Activated CD8-positive, alpha-beta memory T cell treated with anti-CD3 and anti-CD28 coated beads, Interleukin-2, amount 10 ng/mL, durations not matched to agents 7 days and 5 days (primary cell): ENCODE data around the gene CLCN2. TPM values are rescaled to one million over a fixed set of nuclear protein-coding genes. Genes with fewer than 3 reads are reported as not detected.

Experiments
- ATAC-seq: fragments of 150-1000 bp; cut with Tn5 transposase; one replicate; pipeline ENCODE4 v1.10.0; 2021; ENCODE audit warnings: moderate library complexity
- CTCF ChIA-PET: fragments of 350-600 bp; sonication (Branson Sonifier 250); formaldehyde crosslinking; loops from one replicate; lab custom pipeline; 2021; ENCODE audit warnings: antibody characterized with exemption; lab: Charles Lee
- DNase-seq: peaks from one replicate; pipeline ENCODE4 v3.0.0-alpha.2; 2020
- H3K27ac Mint-ChIP-seq: one replicate; pipeline ENCODE4 v1.8.0; 2021; ENCODE audit warnings: mild to moderate bottlenecking, mixed read lengths
- H3K27me3 Mint-ChIP-seq: one replicate; pipeline ENCODE4 v1.8.0; 2021; ENCODE audit warnings: mixed read lengths
- H3K36me3 Mint-ChIP-seq: one replicate; pipeline ENCODE4 v1.8.0; 2021; ENCODE audit warnings: mild to moderate bottlenecking, mixed read lengths
- H3K4me1 Mint-ChIP-seq: one replicate; pipeline ENCODE4 v1.8.0; 2021; ENCODE audit warnings: mixed read lengths
- H3K4me3 Mint-ChIP-seq: one replicate; pipeline ENCODE4 v1.8.0; 2021; ENCODE audit warnings: mild to moderate bottlenecking, moderate library complexity, mixed read lengths
- H3K9me3 Mint-ChIP-seq: one replicate; pipeline ENCODE4 v1.8.0; 2022; ENCODE audit warnings: low read depth, mixed read lengths
- total RNA-seq, 2 experiments: library from RNA; stranded (reverse); gene quantifications; one replicate each; pipeline ENCODE4 v1.2.3, GENCODE V29; 2021

CLCN2 gene
- total RNA-seq = 1 to 10 TPM; 3.4 to 4.1 TPM

- Mint-ChIP-seq H3K36me3 (peaks cover 18% of the 10 kb centered on the region), H3K4me1 (peaks cover 31% of the 10 kb centered on the region), H3K27ac (peak within 1 kb of the TSS; percentile 96), H3K27me3 (peaks cover 5% of the 10 kb centered on the region), H3K9me3 (no peaks in the 10 kb centered on the region), H3K4me3 (peak within 1 kb of the TSS; percentile 94)
- ATAC-seq (peak; percentile 50), DNase-seq (peak; percentile 61)
- CTCF ChIA-PET = interaction anchor here (0.8 to 1.7 kb wide), 8 partner anchors 9 to 200 kb away, joined by 3 to 11 read pairs (median 3); partner anchors contain the start of gene EPHB3
These were observed at the start of gene CLCN2, which contains the start of gene POLR2H for GRCh38 chr3:184361532-184361931. Gene CLCN2, minus strand, starts transcription at chr3:184361605. Its CDS starts 126 bp downstream, at chr3:184361479. Gene POLR2H, plus strand, starts transcription at chr3:184361710. Its CDS starts 1,783 bp downstream, at chr3:184363493.

DNA sequence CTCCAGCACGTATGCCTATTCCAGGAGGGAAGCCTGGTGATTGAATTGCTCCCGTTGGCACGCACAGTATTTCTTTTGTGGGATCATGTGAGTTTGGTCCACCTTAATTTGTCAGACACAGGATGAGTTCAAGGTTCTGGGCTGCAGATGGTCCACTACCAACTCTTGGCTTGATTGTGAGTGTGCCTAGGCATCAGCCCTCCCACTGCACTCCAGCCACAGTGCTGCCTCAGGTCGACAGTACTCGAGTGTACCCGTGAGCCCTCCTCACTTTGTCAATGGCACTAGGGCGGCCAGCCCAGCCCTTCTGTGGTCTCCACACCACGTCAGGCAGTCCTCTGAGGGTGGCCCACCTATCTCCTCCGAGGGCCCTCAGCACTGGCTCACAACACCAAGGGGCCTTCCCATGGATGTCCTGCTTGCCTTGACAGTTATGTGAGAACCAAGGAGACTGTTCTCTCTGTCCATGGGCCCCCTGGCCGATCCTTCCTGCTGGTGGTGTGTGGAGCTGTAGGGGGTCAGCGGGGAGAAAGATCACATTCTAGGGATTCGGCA is 48.6 kb upstream of the CLCN2 start:
- Mint-ChIP-seq H3K27ac (no peak overlapping the region), H3K4me1 (no peaks in the 10 kb centered on the region), H3K9me3 (no peaks in the 10 kb centered on the region), H3K27me3 (no peaks in the 10 kb centered on the region), H3K4me3 (no peak overlapping the region), H3K36me3 (no peaks in the 10 kb centered on the region)
- DNase-seq (no peak), ATAC-seq (no peak)
- CTCF ChIA-PET = interaction anchor here (1.4 kb wide), 1 partner anchor 25 kb away, joined by 3 read pairs; no protein-coding TSS in a partner anchor

DNA sequence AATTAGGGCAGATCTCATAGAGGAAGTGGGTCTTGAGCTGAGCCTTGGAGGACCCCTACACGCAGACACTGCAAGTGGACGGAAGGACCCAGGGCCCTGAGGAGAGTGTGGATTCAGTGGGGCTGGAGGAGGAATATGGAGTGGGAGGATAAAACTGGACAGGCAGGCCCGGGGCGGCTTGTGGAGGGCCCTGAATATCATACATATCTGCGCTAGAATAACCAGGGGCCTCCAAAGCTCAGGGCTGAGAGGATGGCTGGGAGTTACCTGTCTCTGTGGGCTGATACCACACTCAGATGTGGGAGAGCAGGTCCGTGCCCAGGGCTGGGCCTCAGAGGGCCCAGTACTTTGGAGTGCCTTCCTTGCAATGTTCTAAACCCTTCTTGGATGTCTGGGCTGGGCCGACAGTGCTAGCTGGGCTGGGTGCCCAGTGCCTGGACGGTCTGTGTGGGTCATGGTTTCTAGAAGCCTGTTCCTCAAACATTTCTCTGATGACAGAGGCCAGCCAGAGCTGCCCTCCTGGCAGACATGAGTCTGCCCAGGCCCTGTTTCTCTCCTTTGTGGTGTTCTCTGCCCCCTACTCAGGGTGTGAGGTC is 48.0 kb upstream of the CLCN2 start:
- Mint-ChIP-seq H3K27me3 (peaks cover 2% of the 10 kb centered on the region), H3K4me3 (no peak overlapping the region), H3K9me3 (no peaks in the 10 kb centered on the region), H3K4me1 (no peaks in the 10 kb centered on the region), H3K36me3 (no peaks in the 10 kb centered on the region), H3K27ac (no peak overlapping the region)
- ATAC-seq (no peak), DNase-seq (no peak)
- CTCF ChIA-PET = interaction anchor here (1.4 kb wide), 1 partner anchor 24 kb away, joined by 3 read pairs; no protein-coding TSS in a partner anchor

DNA sequence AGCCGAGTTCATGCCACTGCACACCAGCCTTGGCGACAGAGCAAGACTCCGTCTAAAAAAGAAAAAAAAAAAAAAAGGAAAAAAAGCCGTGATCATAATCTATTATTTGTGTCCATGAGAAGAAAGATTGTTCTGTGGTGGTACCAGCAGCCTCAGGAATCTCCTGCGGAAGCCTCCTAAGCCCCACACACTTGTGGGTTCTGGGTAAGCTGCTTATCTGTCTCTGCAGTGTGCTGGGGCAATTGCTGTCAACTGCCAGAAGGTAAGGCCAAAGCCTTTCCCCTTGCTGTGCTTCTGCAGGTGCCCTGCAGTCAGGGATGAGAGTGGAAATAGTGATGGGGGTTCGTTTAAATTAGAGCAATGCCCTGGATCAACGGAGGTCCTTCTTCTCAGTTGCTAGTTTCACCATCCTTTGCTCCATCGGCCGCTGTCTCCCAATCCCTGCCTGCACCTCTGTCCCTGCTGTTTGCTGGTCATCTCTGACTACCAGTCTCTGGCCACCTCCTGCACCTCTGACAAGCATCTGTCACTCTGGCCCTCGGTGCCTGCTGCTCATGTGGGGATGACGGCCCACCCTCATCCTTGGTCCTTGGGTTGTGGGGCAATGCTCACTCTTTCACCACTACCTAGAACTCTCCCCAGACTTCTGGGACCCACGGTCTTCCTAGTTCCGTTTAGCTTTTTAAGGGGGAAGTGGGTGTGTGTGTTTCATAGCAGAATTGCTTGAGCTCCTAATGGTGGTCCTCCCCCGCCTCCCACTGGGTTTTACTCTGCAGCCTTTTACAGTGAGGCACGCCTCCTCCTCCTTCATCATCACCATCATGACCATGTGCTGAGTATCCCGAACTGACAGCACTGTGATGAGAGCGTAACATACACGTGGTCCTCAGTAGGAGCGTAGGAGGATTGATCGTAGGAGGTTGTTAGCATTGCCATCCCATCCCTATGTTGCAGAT is 43.9 kb upstream of the CLCN2 start:
- no peak overlapping the region for H3K27ac Mint-ChIP-seq
- no peak for DNase-seq
- CTCF ChIA-PET = interaction anchor here (1.8 kb wide), 1 partner anchor 108 kb away, joined by 6 read pairs; no protein-coding TSS in a partner anchor
- no peak for ATAC-seq
- no peaks in the 10 kb centered on the region for H3K36me3 Mint-ChIP-seq
- peaks cover 24% of the 10 kb centered on the region for H3K27me3 Mint-ChIP-seq
- H3K4me1 Mint-ChIP-seq = no peaks in the 10 kb centered on the region
- no peak overlapping the region for H3K4me3 Mint-ChIP-seq
- no peaks in the 10 kb centered on the region for H3K9me3 Mint-ChIP-seq

DNA sequence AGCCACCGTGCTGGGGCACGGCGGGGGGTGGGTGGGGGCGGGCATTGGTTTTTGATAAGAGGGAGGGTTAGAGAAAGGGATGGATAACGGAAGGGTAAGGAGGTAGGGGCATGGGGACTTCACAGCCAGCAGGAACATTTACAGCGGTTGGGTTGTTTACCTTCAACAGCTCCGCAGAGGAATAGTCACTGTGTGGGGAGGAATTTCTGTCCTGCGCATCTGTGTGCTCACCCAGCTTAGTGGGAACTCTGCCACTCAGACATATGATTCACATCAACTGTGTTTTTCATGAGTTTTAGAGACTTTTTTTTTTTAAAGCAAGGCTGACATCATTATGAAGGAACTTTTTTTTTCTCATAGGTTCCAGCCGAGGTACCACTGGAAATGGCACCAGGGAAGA is 38.0 kb upstream of the CLCN2 start:
- no peak overlapping the region for H3K27ac Mint-ChIP-seq
- no peaks in the 10 kb centered on the region for H3K36me3 Mint-ChIP-seq
- H3K27me3 Mint-ChIP-seq = peaks cover 41% of the 10 kb centered on the region
- H3K4me3 Mint-ChIP-seq = no peak overlapping the region
- H3K4me1 Mint-ChIP-seq = no peaks in the 10 kb centered on the region
- H3K9me3 Mint-ChIP-seq = no peaks in the 10 kb centered on the region
- ATAC-seq (no peak), DNase-seq (no peak)
- CTCF ChIA-PET = no interaction called here

- ATAC-seq = no peak
- no peaks in the 10 kb centered on the region for H3K4me1 Mint-ChIP-seq
- CTCF ChIA-PET = interaction anchor here (2.1 kb wide), 1 partner anchor 23 kb away, joined by 6 read pairs; no protein-coding TSS in a partner anchor
- no peak overlapping the region for H3K27ac Mint-ChIP-seq
- no peaks in the 10 kb centered on the region for H3K9me3 Mint-ChIP-seq
- no peaks in the 10 kb centered on the region for H3K36me3 Mint-ChIP-seq
- H3K4me3 Mint-ChIP-seq = no peak overlapping the region
- peaks cover 26% of the 10 kb centered on the region for H3K27me3 Mint-ChIP-seq
- no peak for DNase-seq
These were observed 33.9 kb upstream of the CLCN2 start for GRCh38 chr3:184395320-184395660.

GRCh38 chr3:184391266-184391665 is 29.9 kb upstream of the CLCN2 start:
- Mint-ChIP-seq H3K9me3 (no peaks in the 10 kb centered on the region), H3K4me1 (no peaks in the 10 kb centered on the region), H3K27me3 (peaks cover 21% of the 10 kb centered on the region), H3K36me3 (no peaks in the 10 kb centered on the region), H3K27ac (no peak overlapping the region), H3K4me3 (no peak overlapping the region)
- DNase-seq (no peak), ATAC-seq (no peak)
- CTCF ChIA-PET = interaction anchor here (1.2 kb wide), 1 partner anchor 20 kb away, joined by 4 read pairs; no protein-coding TSS in a partner anchor

DNA sequence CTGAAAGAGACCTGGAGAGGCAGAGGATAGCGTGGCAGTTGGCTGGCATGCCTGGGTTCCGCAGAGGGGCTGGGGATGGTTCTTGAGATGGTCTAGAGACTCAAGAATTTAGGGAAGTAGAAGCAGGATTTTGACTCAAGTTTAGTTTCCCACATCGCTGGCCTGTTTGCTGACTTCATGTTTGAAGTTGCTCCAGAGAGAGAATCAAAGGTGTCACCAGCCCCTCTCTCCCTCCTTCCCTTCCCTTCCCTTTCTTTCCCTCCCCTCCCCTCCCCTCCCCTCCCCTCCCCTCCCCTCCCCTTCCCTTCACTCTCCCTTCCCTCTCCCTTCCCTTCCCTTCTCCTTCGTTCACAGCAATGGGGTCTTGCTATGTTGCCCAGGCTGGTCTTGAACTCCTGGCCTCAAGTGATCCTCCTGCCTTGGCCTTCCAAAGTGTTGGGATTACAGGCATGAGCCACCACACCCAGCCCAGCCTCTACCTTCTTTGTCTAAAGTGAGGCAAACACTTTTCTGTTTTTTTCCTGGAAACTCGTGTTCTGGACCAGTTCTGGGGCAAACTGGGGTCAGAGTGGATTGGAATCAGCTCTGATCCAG is 28.6 kb upstream of the CLCN2 start:
- Mint-ChIP-seq H3K27me3 (peaks cover 16% of the 10 kb centered on the region), H3K4me1 (no peaks in the 10 kb centered on the region), H3K36me3 (no peaks in the 10 kb centered on the region), H3K9me3 (no peaks in the 10 kb centered on the region), H3K27ac (no peak overlapping the region), H3K4me3 (no peak overlapping the region)
- CTCF ChIA-PET = interaction anchor here (1.4 kb wide), 1 partner anchor 18 kb away, joined by 4 read pairs; no protein-coding TSS in a partner anchor
- ATAC-seq (no peak), DNase-seq (no peak)

- CTCF ChIA-PET = interaction anchor here (1.4 kb wide), 1 partner anchor 18 kb away, joined by 4 read pairs; no protein-coding TSS in a partner anchor
- no peak overlapping the region for H3K27ac Mint-ChIP-seq
These were observed 28.0 kb upstream of the CLCN2 start for GRCh38 chr3:184389384-184389783.

DNA sequence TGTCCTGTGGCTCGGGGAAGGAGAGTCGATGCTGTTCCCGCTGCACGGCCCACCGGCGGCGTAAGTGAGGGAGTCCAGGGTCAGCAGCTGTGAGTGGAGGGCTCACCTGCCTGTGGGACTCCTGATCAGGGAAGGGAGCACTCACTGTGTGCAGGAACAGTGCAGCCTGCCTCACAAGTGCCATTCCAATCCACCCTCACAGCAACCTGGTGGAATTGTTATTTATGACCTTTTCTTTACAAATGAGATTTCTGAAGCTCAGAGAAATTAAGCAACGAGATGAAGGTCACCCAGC is 27.5 kb upstream of the CLCN2 start:
- DNase-seq (no peak), ATAC-seq (no peak)
- no peaks in the 10 kb centered on the region for H3K36me3 Mint-ChIP-seq
- H3K27me3 Mint-ChIP-seq = peaks cover 13% of the 10 kb centered on the region
- no peak overlapping the region for H3K27ac Mint-ChIP-seq
- no peaks in the 10 kb centered on the region for H3K4me1 Mint-ChIP-seq
- H3K4me3 Mint-ChIP-seq = no peak overlapping the region
- CTCF ChIA-PET = interaction anchor here (1.4 kb wide), 1 partner anchor 17 kb away, joined by 4 read pairs; no protein-coding TSS in a partner anchor
- H3K9me3 Mint-ChIP-seq = no peaks in the 10 kb centered on the region

More at GRCh38 chr3:184389384-184389783, 28.0 kb upstream of the CLCN2 start:
- Mint-ChIP-seq H3K4me3 (no peak overlapping the region), H3K9me3 (no peaks in the 10 kb centered on the region), H3K27me3 (peaks cover 13% of the 10 kb centered on the region), H3K36me3 (no peaks in the 10 kb centered on the region), H3K4me1 (no peaks in the 10 kb centered on the region)
- ATAC-seq (no peak), DNase-seq (no peak)

DNA sequence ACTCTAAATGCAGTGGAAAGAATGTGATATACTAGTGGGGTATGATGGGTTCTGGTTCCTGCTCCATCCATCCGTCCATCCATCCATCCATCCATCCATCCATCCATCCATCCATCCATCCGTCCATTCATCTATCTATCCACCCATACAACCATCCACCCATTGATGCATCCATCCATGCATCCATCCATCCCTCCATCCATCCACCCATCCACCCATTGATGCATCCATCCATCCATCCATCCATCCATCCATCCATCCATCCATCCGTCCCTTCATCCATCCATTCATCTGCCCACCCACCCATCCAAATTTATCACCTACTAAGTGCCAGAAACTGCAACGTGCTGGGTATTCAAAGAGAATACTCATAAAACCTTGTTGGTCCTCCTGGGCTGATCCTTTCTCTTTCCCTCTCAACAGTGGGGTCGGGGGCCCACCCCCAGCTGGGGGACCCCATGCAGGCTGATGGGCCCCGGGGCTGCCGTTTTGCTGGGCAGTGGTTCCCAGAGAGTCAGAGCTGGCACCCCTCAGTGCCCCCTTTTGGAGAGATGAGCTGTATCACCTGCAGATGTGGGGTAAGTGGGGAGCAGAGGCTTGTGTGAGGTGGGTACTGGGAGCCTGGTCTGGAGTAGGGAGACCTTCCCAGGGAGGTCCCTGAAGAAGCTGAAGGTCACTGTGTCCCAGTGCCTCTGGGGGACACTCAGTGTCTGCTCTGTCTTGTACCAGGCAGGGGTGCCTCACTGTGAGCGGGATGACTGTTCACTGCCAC is 26.9 kb upstream of the CLCN2 start:
- Mint-ChIP-seq H3K9me3 (no peaks in the 10 kb centered on the region), H3K36me3 (no peaks in the 10 kb centered on the region), H3K27me3 (peaks cover 14% of the 10 kb centered on the region), H3K4me3 (no peak overlapping the region), H3K4me1 (no peaks in the 10 kb centered on the region), H3K27ac (no peak overlapping the region)
- no peak for ATAC-seq
- CTCF ChIA-PET = interaction anchor here (1.4 kb wide), 1 partner anchor 17 kb away, joined by 4 read pairs; no protein-coding TSS in a partner anchor
- no peak for DNase-seq

DNA sequence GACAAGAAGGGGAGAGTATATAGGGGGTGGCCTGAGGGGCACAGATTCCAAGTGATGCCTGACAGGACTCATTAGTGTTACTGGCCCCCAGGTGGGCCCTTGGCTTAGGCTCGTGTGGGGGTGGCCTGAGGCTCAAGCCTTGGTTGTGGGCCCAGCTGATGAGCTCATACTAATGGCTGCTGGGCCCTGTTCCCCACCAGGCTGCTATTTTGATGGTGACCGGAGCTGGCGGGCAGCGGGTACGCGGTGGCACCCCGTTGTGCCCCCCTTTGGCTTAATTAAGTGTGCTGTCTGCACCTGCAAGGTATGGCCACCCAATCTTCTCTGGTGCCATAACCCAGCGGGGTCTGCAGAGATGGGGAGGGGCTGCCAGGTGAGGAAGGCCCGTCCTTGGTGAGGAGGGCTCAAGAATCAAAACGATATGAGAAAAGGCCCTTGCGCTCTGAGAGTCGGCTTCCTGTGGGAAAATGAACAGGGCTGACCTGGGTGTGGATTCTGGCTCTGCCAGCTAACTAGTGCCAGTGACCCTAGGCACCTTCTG is 25.8 kb upstream of the CLCN2 start:
- Mint-ChIP-seq H3K27me3 (peaks cover 25% of the 10 kb centered on the region), H3K4me1 (no peaks in the 10 kb centered on the region), H3K4me3 (no peak overlapping the region), H3K27ac (no peak overlapping the region), H3K36me3 (no peaks in the 10 kb centered on the region), H3K9me3 (no peaks in the 10 kb centered on the region)
- CTCF ChIA-PET = interaction anchor here (1.0 kb wide), 1 partner anchor 154 kb away, joined by 4 read pairs; no protein-coding TSS in a partner anchor
- DNase-seq (no peak), ATAC-seq (no peak)
